Ovary (tissue), 3 donors: ENCODE data around the gene SSBP2.

Source experiments
- CTCF ChIP-seq, 3 donors: fragments of 450-650 bp in 2 of 3; fragments of 200-600 bp in 1 of 3; IDR thresholded peaks; one replicate each; pipeline versions ENCODE4 v1.5.1 to v1.8.0; 2016 to 2022; ENCODE audit warnings: antibody characterized with exemption in 3 of 3, mild to moderate bottlenecking in 1 of 3
- EP300 ChIP-seq: sonication (generic); formaldehyde crosslinking; IDR thresholded peaks from one replicate; pipeline ENCODE4 v1.6.1; 2017; ENCODE audit warnings: antibody characterized with exemption
- POLR2A ChIP-seq: fragments of 450-650 bp; IDR thresholded peaks from one replicate; pipeline ENCODE4 v1.6.1; 2017; ENCODE audit warnings: antibody characterized with exemption, mild to moderate bottlenecking, moderate library complexity
- donor health status: DM: no; HTN: no; CAD: no.

DNA sequence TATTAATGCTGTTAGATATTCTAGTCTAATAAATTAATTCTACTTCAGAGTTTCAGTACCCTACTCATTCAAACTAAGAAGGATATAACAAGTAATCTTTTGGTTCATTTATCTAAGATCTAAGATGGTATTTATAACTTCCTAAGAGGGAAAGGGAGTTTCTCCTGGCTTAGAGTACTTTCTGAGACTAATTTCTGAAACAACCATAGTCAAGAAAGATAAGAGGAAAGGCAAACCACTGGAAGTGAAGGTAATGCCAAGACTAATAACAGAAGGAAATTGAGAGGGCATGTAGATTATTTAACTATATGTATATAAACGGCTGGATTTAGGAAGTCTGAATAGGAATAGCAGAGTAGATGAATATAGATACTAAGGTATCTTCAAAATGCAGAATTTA is 244.5 kb downstream of the SSBP2 start:
- TF ChIP-seq CTCF (IDR thresholded peaks at IDR 0.05) (no peak), EP300 (no peak), POLR2A (no peak)
